Parathyroid adenoma (tissue), 2 donors: Measurements from ENCODE around the gene VARS1.

ENCODE experiments used
- H2AFZ ChIP-seq: fragments of 300-600 bp; sonication (generic); one replicate; pipeline ENCODE4 v1.7.0; 2017; ENCODE audit warnings: antibody characterized with exemption, mild to moderate bottlenecking
- H3K27ac ChIP-seq: fragments of 300-600 bp; sonication (generic); one replicate; pipeline ENCODE4 v1.7.0; 2017
- H3K27me3 ChIP-seq: fragments of 300-600 bp; sonication (generic); one replicate; pipeline ENCODE4 v1.7.0; 2017; ENCODE audit warnings: low read length; ENCODE audit not compliant: control insufficient read depth, insufficient read depth
- H3K36me3 ChIP-seq: fragments of 300-600 bp; sonication (generic); one replicate; pipeline ENCODE4 v1.7.0; 2017; ENCODE audit warnings: low read length; ENCODE audit not compliant: control insufficient read depth, insufficient read depth
- H3K4me1 ChIP-seq: fragments of 300-600 bp; sonication (generic); one replicate; pipeline ENCODE4 v1.7.0; 2017; ENCODE audit warnings: control low read depth
- H3K4me2 ChIP-seq: fragments of 300-600 bp; sonication (generic); one replicate; pipeline ENCODE4 v1.7.0; 2017; ENCODE audit warnings: low read length
- H3K4me3 ChIP-seq: fragments of 300-600 bp; sonication (generic); one replicate; pipeline ENCODE4 v1.7.0; 2017; ENCODE audit warnings: low read depth, low read length
- H3K79me2 ChIP-seq: fragments of 300-600 bp; sonication (generic); one replicate; pipeline ENCODE4 v1.7.0; 2017; ENCODE audit warnings: control low read depth
- H3K9ac ChIP-seq: fragments of 300-600 bp; sonication (generic); one replicate; pipeline ENCODE4 v1.7.0; 2017; ENCODE audit warnings: mild to moderate bottlenecking
- H3K9me3 ChIP-seq: fragments of 300-600 bp; sonication (generic); one replicate; pipeline ENCODE4 v1.7.0; 2017; ENCODE audit warnings: low read length; ENCODE audit not compliant: control insufficient read depth
- CTCF ChIP-seq: fragments of 300-600 bp; sonication (generic); IDR thresholded peaks from one replicate; pipeline ENCODE4 v1.7.0; 2017; ENCODE audit warnings: antibody characterized with exemption, mild to moderate bottlenecking
- donor health status: primary hyperparathyroidism.

The VARS1 gene

DNA sequence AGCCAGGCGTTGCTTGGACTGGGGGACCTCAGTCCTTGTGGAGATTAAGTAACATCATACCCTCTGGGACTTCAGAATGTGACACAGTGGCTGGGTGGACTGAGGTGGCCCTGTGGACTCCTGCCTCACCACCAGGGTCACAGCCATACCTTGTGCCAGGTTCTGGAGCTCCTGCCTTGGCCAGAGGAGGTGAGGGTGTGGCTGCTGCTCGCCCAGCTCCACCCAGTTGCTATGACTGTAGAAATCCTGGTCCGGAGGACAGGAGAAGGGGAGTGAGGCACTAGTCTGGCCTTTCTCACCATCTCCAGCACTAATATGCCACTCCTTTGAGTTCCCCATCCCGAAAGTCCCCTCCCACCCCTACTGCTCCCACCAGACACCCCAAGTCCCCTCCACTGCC, 20.4 kb downstream of the VARS1 start:
- TF ChIP-seq CTCF, result no peak
- peaks cover 2% of the 10 kb centered on the region for H3K79me2 ChIP-seq
- H3K4me3 ChIP-seq, result no peak overlapping the region
- no peak overlapping the region for H3K27ac ChIP-seq
- H3K9ac ChIP-seq, result no peak overlapping the region
- no peaks in the 10 kb centered on the region for H3K36me3 ChIP-seq
- peaks cover 13% of the 10 kb centered on the region for H3K4me1 ChIP-seq
- no peaks in the 10 kb centered on the region for H3K9me3 ChIP-seq
- no peak overlapping the region for H3K4me2 ChIP-seq
- H2AFZ ChIP-seq, result no peak overlapping the region
- H3K27me3 ChIP-seq, result no peaks in the 10 kb centered on the region

GRCh38 chr6:31771992-31772358, 23.6 kb downstream of the VARS1 start:
- no peaks in the 10 kb centered on the region for H3K36me3 ChIP-seq
- no peak for TF ChIP-seq CTCF

GRCh38 chr6:31770860-31771259, 24.7 kb downstream of the VARS1 start:
- no peaks in the 10 kb centered on the region for H3K9me3 ChIP-seq
- no peak overlapping the region for H2AFZ ChIP-seq
- H3K4me3 ChIP-seq, result no peak overlapping the region
- H3K36me3 ChIP-seq, result no peaks in the 10 kb centered on the region
- H3K4me1 ChIP-seq, result no peaks in the 10 kb centered on the region
- no peak overlapping the region for H3K4me2 ChIP-seq
- peaks cover 2% of the 10 kb centered on the region for H3K79me2 ChIP-seq
- no peak overlapping the region for H3K27ac ChIP-seq
- H3K9ac ChIP-seq, result no peak overlapping the region
- H3K27me3 ChIP-seq, result no peaks in the 10 kb centered on the region
- TF ChIP-seq CTCF, result no peak

More at GRCh38 chr6:31771992-31772358, 23.6 kb downstream of the VARS1 start:
- no peak overlapping the region for H2AFZ ChIP-seq
- no peaks in the 10 kb centered on the region for H3K9me3 ChIP-seq
- no peak overlapping the region for H3K9ac ChIP-seq
- peaks cover 8% of the 10 kb centered on the region for H3K4me1 ChIP-seq
- H3K27ac ChIP-seq, result no peak overlapping the region
- H3K27me3 ChIP-seq, result no peaks in the 10 kb centered on the region
- H3K79me2 ChIP-seq, result peaks cover 2% of the 10 kb centered on the region
- no peak overlapping the region for H3K4me2 ChIP-seq
- H3K4me3 ChIP-seq, result no peak overlapping the region

DNA sequence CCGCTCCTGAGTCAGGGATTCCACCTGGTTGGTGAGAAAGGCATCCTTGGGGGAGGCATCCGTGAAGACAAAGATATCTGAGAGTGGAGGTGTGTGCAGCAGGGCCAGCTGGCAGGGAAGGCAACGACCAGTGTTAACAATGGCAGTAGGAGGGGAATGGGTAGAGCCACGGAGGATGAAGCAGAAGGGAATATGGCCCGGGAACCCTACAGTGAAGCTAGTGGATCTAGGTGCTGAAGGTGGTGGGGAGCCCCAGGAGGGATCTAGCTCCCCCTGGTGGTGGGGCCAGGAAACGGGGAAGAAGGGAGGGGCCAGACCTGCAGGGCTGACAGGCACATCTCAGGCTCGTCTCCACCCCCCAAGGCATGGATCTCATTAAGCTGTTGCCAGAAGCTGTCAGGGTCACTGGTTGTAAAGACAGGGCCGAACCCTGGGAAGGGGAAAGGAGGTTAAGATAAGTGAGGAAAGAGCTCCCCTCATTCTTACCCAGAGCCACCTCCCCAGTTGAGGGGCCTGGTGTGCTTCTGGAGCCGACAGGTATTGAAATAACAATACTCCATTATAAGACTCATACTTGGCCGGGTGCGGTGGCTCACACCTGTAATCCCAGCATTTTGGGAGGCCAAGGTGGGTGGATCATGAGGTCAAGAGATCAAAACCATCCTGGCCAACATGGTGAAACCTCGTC, 25.7 kb downstream of the VARS1 start:
- no peaks in the 10 kb centered on the region for H3K4me1 ChIP-seq
- no peak overlapping the region for H2AFZ ChIP-seq
- peak; percentile 92 for TF ChIP-seq CTCF
- H3K9me3 ChIP-seq, result no peaks in the 10 kb centered on the region
- H3K9ac ChIP-seq, result no peak overlapping the region
- H3K4me2 ChIP-seq, result no peak overlapping the region
- H3K27me3 ChIP-seq, result no peaks in the 10 kb centered on the region
- H3K79me2 ChIP-seq, result peaks cover 2% of the 10 kb centered on the region
- H3K36me3 ChIP-seq, result no peaks in the 10 kb centered on the region
- H3K27ac ChIP-seq, result no peak overlapping the region
- no peak overlapping the region for H3K4me3 ChIP-seq
